ENCODE results near the gene WDR55.
"Not testable (repeated sequence)": the region's sequence is repeated elsewhere in the genome, so short reads cannot be mapped to it uniquely, and the experiment has no call there.

DNA sequence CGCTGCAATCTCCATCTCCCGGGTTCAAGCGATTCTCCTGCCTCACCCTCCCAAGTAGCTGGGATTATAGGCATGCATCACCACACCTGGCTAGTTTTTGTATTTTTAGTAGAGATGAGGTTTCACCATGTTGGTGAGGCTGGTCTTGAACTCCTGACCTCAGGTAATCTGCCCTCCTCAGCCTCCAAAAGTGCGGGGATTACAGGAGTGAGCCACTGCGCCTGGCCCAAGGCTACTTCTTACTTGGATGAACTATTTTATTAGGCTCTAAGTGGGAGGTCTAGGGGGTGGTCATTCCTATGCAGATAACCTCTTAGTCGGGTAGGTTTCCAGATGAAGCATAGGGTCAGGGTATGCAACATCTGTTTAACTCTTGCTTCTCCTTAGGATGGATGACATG is 4.3 kb upstream of the WDR55 start:
- TF ChIP-seq POLR2A (IDR thresholded peaks at IDR 0.05; ENCODE audit: insufficient read depth in 1 of 2, low read depth in 2 of 2, low read length in 2 of 2): not testable (repeated sequence)
- TF ChIP-seq, protein P1, sequence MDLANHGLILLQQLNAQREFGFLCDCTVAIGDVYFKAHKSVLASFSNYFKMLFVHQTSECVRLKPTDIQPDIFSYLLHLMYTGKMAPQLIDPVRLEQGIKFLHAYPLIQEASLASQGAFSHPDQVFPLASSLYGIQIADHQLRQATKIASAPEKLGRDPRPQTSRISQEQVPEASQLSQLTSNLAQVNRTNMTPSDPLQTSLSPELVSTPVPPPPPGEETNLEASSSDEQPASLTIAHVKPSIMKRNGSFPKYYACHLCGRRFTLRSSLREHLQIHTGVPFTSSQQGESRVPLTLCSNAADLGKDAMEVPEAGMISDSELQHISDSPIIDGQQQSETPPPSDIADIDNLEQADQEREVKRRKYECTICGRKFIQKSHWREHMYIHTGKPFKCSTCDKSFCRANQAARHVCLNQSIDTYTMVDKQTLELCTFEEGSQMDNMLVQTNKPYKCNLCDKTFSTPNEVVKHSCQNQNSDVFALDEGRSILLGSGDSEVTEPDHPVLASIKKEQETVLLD (CRISPR knock-in tag; IDR thresholded peaks at IDR 0.05; ENCODE audit: low read depth): not testable (repeated sequence)

Measured in HepG2 (cell line).